CD4-positive, alpha-beta T cell (primary cell): ENCODE measurements around the gene CASS4. TPM values are rescaled to one million over a fixed set of nuclear protein-coding genes. Genes with fewer than 3 reads are reported as not detected.

Experiments used
- ATAC-seq: fragments of 200-7000 bp; cut with Tn5 transposase; one replicate; pipeline ENCODE4 v1.10.0; 2022; ENCODE audit warnings: mild to moderate bottlenecking; ENCODE audit not compliant: poor library complexity
- CTCF ChIA-PET: fragments of 350-600 bp; sonication (Branson Sonifier 250); formaldehyde crosslinking; loops from one replicate; lab custom pipeline; 2021; ENCODE audit warnings: antibody characterized with exemption, inconsistent platforms; lab: Charles Lee
- POLR2A ChIA-PET: fragments of 350-600 bp; sonication (Branson Sonifier 250); formaldehyde crosslinking; loops from one replicate; lab custom pipeline; 2021; ENCODE audit warnings: antibody characterized with exemption, inconsistent platforms; lab: Charles Lee
- DNase-seq, 14 experiments: peaks; one replicate each; pipeline ENCODE4 v3.0.0-alpha.2; 2013 to 2020; ENCODE audit warnings: mixed read lengths in 2 of 14
- H3K27ac ChIP-seq, 2 donors: one replicate each; pipeline versions ENCODE4 v1.5.1 to v1.7.0; 2013; ENCODE audit warnings: low read length in 2 of 2, low read depth in 1 of 2, mild to moderate bottlenecking in 1 of 2
- H3K27me3 ChIP-seq, 2 experiments: 1 replicate in 1 of 2; 2 replicates in 1 of 2; pipeline versions ENCODE4 v1.6.1 to v1.7.0; 2013; ENCODE audit warnings: low read length in 2 of 2, control low read depth in 1 of 2, mild to moderate bottlenecking in 1 of 2, moderate library complexity in 1 of 2; ENCODE audit not compliant: insufficient read depth in 2 of 2, control insufficient read depth in 1 of 2
- H3K36me3 ChIP-seq: one replicate; pipeline ENCODE4 v1.6.1; 2013; ENCODE audit warnings: low read length, control low read depth; ENCODE audit not compliant: insufficient read depth
- H3K4me1 ChIP-seq: one replicate; pipeline ENCODE4 v1.6.1; 2013; ENCODE audit warnings: low read length, control low read depth; ENCODE audit not compliant: insufficient read depth
- H3K4me3 ChIP-seq: one replicate; pipeline ENCODE4 v1.5.1; 2013; ENCODE audit warnings: mild to moderate bottlenecking, low read length, moderate library complexity
- H3K9me3 ChIP-seq, 2 experiments: 1 replicate in 1 of 2; 2 replicates in 1 of 2; pipeline versions ENCODE4 v1.6.1 to v1.7.0; 2013; ENCODE audit warnings: low read length in 2 of 2, mild to moderate bottlenecking in 2 of 2, control low read depth in 1 of 2, moderate library complexity in 1 of 2; ENCODE audit not compliant: control insufficient read depth in 1 of 2, insufficient read depth in 1 of 2
- H3K27ac Mint-ChIP-seq: one replicate; pipeline ENCODE4 v1.8.0; 2020; ENCODE audit warnings: mixed read lengths
- H3K27me3 Mint-ChIP-seq: one replicate; pipeline ENCODE4 v1.8.0; 2021; ENCODE audit warnings: mixed read lengths
- H3K36me3 Mint-ChIP-seq: one replicate; pipeline ENCODE4 v1.8.0; 2021; ENCODE audit warnings: low read depth, mixed read lengths
- H3K4me1 Mint-ChIP-seq: one replicate; pipeline ENCODE4 v1.8.0; 2021; ENCODE audit warnings: low read depth, mixed read lengths
- H3K4me3 Mint-ChIP-seq: one replicate; pipeline ENCODE4 v1.8.0; 2020; ENCODE audit warnings: mild to moderate bottlenecking, mixed read lengths
- H3K9me3 Mint-ChIP-seq: one replicate; pipeline ENCODE4 v1.8.0; 2020; ENCODE audit warnings: mixed read lengths
- intact Hi-C, 2 experiments: fragments of 100-400 bp; cut with DNase I in 1 of 2; cut with micrococcal nuclease in 1 of 2; formaldehyde crosslinking; loops; one replicate each; pipeline versions ENCODE4 v1.15.1 to v1.9.0; 2023 to 2025; cut with DNase I, micrococcal nuclease
- total RNA-seq, 174 experiments: library from RNA in 2 of 174; stranded (reverse) in 2 of 174; gene quantifications; one replicate each; pipeline ENCODE4 v1.2.3 and lab custom pipeline; 2021 to 2026
- TF ChIP-seq, protein P1 (sequence below): fragments of 200-600 bp; IDR thresholded peaks from one replicate; pipeline ENCODE4 v1.8.0; 2022; ENCODE audit warnings: antibody characterized with exemption, mild to moderate bottlenecking

Gene CASS4
- total RNA-seq, 2 experiments from 2014 or later = 37.0 to 39.8 TPM

DNA sequence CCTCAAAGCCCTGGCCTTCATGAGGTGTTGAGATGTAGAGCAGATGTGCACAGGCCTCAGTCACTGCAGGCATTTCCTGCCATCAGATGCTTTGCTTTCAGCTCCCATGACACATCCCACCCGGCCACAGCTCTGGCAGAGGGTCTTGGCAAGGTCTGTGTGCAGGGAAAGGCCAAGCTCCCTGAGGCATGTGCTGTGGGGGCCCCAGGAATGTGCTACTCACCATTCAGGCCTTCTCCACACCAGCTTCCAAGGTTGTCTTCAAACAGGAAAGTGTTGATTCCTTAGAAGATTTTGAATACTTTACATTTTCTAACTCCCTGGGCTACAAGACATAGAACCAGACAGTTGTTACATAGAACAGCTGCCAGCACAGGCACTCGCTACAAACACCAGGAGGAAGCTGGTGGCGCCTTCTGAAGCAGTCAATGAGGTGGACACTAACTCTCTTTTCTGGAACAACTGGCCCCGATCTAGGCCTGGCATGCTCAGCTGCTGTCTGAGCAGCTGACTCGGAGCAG lies 27.8 kb downstream of the CASS4 start:
- POLR2A ChIA-PET = interaction anchor here (0.6 to 2.1 kb wide), 7 partner anchors 11 to 111 kb away, joined by 3 to 7 read pairs (median 5); partner anchors contain the start of gene CASS4
- H3K4me3 ChIP-seq = no peak overlapping the region
- TF ChIP-seq, protein P1, sequence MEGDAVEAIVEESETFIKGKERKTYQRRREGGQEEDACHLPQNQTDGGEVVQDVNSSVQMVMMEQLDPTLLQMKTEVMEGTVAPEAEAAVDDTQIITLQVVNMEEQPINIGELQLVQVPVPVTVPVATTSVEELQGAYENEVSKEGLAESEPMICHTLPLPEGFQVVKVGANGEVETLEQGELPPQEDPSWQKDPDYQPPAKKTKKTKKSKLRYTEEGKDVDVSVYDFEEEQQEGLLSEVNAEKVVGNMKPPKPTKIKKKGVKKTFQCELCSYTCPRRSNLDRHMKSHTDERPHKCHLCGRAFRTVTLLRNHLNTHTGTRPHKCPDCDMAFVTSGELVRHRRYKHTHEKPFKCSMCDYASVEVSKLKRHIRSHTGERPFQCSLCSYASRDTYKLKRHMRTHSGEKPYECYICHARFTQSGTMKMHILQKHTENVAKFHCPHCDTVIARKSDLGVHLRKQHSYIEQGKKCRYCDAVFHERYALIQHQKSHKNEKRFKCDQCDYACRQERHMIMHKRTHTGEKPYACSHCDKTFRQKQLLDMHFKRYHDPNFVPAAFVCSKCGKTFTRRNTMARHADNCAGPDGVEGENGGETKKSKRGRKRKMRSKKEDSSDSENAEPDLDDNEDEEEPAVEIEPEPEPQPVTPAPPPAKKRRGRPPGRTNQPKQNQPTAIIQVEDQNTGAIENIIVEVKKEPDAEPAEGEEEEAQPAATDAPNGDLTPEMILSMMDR = no peak
- no peaks in the 10 kb centered on the region for H3K9me3 Mint-ChIP-seq
- H3K4me3 Mint-ChIP-seq = peak overlapping the region; percentile 81
- no peaks in the 10 kb centered on the region for H3K9me3 ChIP-seq
- no peaks in the 10 kb centered on the region for H3K27me3 ChIP-seq
- H3K27me3 Mint-ChIP-seq = no peaks in the 10 kb centered on the region
- H3K36me3 ChIP-seq = peaks cover 18% of the 10 kb centered on the region
- peaks cover 61% of the 10 kb centered on the region for H3K4me1 ChIP-seq
- H3K4me1 Mint-ChIP-seq = peaks cover 50% of the 10 kb centered on the region
- peaks cover 61% of the 10 kb centered on the region for H3K36me3 Mint-ChIP-seq
- intact Hi-C loops = loop anchor here in 1 of 2 experiments (2.0 kb wide), 1 partner anchor 27 kb away; the partner anchor contains the start of gene CASS4
- H3K27ac Mint-ChIP-seq = peak overlapping the region; percentile 89
- peak overlapping the region; percentile 9 to 32 for H3K27ac ChIP-seq
- peak in 3 of 14 experiments; percentile 26 to 39 (median 37) for DNase-seq
- CTCF ChIA-PET = interaction anchor here (0.9 kb wide), 1 partner anchor 28 kb away, joined by 3 read pairs; the partner anchor contains the start of gene CASS4
- ATAC-seq = peak; percentile 30

DNA sequence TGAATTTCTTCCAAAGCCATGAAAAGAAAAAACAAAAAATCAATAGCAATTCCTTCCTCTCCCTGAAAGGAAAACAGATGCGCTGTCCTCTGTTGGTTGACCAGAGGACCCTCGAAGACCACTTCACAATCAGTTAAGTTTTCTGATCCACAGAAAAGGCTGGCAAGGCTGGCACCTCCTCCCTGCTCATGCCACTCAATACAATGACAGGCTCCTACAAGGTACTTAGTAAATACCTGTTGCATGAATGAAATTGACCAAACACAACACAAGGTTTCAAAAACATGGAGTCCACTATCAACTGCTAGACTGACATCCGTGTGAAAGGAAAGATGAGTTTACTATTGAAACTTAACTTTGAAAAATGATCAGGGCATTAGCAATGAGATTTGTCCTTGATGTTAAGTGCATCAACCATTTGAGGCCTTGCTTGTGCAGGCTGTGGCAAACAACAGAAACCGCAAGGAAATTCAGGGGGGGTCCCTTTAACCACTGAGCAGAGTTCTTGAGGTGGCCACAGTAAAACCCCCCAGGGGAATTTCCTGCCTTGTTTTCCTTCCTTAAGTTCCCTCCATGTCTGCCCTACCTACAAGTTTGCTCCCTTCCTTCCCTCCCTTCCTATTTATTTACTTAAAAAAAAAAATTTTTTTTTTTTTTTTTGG lies 28.4 kb downstream of the CASS4 start:
- Histone ChIP-seq H3K36me3 (peaks cover 21% of the 10 kb centered on the region), H3K27ac (peak overlapping the region in 1 of 2 donors; percentile 32), H3K9me3 (no peaks in the 10 kb centered on the region), H3K4me3 (no peak overlapping the region), H3K27me3 (no peaks in the 10 kb centered on the region), H3K4me1 (peaks cover 61% of the 10 kb centered on the region)
- DNase-seq (peak in 11 of 14 experiments; percentile 19 to 87 (median 41)), ATAC-seq (peak; percentile 51)
- intact Hi-C loops = loop anchor here in 1 of 2 experiments (2.0 kb wide), 1 partner anchor 28 kb away; the partner anchor contains the start of gene CASS4
- Mint-ChIP-seq H3K9me3 (no peaks in the 10 kb centered on the region), H3K4me3 (peak overlapping the region; percentile 81), H3K27me3 (no peaks in the 10 kb centered on the region), H3K36me3 (peaks cover 67% of the 10 kb centered on the region), H3K27ac (peak overlapping the region; percentile 89), H3K4me1 (peaks cover 47% of the 10 kb centered on the region)
- TF ChIP-seq, protein P1 = no peak
- ChIA-PET POLR2A (interaction anchor here (1.1 to 2.1 kb wide), 6 partner anchors 11 to 37 kb away, joined by 3 to 7 read pairs (median 6); partner anchors contain the start of gene CASS4), CTCF (interaction anchor here (0.9 kb wide), 1 partner anchor 29 kb away, joined by 3 read pairs; the partner anchor contains the start of gene CASS4)

DNA sequence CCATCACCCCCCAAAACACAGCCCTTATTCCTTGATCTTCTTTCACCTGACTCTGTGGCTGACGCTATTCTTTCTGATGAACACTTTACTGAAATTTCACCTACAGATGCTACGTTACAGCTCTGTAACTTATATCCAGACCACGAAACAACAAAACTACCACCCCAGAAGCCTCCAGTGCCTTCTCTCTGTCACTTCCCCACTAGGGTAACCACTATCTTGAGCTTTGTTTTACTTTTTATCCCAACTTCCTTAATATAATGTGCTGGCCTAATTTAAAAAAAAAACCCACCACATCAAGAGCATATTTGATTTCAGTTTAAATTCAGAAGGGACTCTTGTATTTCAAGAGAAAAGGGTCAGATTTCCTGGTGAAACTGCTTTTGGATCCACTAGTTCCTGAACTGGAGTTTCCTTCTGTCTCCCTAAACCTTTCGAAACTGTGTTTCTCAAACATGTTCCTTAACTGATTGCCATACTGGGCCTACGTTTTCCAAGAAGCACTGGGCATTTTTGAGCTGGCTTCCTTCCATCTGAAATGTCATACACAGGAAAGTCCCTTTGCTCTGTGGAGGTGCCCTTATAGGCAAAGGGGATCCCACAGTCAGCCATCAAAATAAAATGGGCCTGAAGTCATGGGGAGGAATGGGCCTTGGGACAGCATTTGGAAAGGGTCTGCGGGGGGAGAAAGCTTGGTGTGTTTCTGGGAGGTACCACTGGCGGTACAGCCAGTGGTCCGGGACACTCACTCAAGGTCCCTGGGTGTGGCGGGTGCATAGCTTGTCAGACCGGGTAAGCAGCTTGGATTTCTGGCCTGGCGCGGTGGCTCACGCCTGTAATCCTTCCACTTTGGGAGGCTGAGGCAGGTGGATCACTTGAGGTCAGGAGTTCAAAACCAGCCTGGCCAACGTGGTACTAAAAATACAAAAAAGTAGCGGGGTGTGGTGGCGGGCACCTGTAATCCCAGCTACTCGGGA lies 30.6 kb downstream of the CASS4 start:
- intact Hi-C loops = no loop called here
- H3K4me1 ChIP-seq = peaks cover 51% of the 10 kb centered on the region
- H3K9me3 ChIP-seq = no peaks in the 10 kb centered on the region
- ATAC-seq (peak; percentile 49), DNase-seq (peak in 1 of 14 experiments; percentile 47)
- H3K27me3 ChIP-seq = no peaks in the 10 kb centered on the region
- no peak overlapping the region for H3K27ac ChIP-seq
- POLR2A ChIA-PET = interaction anchor here (1.0 to 1.2 kb wide), 4 partner anchors 11 to 31 kb away, joined by 3 to 7 read pairs (median 4); partner anchors contain the start of gene CASS4
- TF ChIP-seq, protein P1 = no peak
- Mint-ChIP-seq H3K4me3 (no peak overlapping the region), H3K9me3 (no peaks in the 10 kb centered on the region), H3K27me3 (no peaks in the 10 kb centered on the region), H3K27ac (peak overlapping the region; percentile 72), H3K36me3 (peaks cover 64% of the 10 kb centered on the region), H3K4me1 (peaks cover 44% of the 10 kb centered on the region)
- CTCF ChIA-PET = no interaction called here
- H3K4me3 ChIP-seq = no peak overlapping the region
- peaks cover 23% of the 10 kb centered on the region for H3K36me3 ChIP-seq
